ENCODE measurements around the gene TAS1R3. TPM values are rescaled to one million over a fixed set of nuclear protein-coding genes. Genes with fewer than 3 reads are reported as not detected.

Gene TAS1R3
- total RNA-seq, 1 experiment from 2014 or later, result 0.22 TPM

DNA sequence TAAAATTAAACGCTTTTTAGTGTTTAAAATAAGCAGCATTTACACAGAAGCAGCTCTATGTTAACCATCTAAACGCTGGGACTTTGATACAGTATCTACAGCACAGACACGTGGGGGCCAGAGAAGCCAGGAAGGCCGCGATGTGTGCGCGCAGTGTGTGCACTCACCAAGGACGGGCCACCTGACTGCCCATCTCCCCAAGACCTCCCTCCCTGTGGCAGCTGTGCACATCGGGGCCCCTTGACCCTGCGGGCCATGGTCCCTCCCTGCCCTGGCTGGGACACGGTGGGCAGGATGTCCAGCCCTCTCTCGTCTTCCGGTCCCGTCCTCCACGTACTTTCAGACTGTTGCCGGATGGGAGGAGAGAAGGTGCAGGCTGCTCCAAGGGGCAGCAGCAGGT lies 4.2 kb downstream of the TAS1R3 start:
- H3K27ac Mint-ChIP-seq, result no peak overlapping the region
- POLR2A ChIA-PET, result no interaction called here
- H3K4me1 Mint-ChIP-seq, result no peaks in the 10 kb centered on the region
- CTCF ChIA-PET, result interaction anchor here (1.3 kb wide), 1 partner anchor 43 kb away, joined by 6 read pairs; no protein-coding TSS in a partner anchor
- H3K36me3 Mint-ChIP-seq, result peaks cover 4% of the 10 kb centered on the region
- DNase-seq (ENCODE audit: low spot score) (no peak), ATAC-seq (no peak)
- H3K4me3 Mint-ChIP-seq, result no peak overlapping the region
- no peaks in the 10 kb centered on the region for H3K27me3 Mint-ChIP-seq (ENCODE audit: low read depth)
- no peaks in the 10 kb centered on the region for H3K9me3 Mint-ChIP-seq
- TF ChIP-seq, protein P1, sequence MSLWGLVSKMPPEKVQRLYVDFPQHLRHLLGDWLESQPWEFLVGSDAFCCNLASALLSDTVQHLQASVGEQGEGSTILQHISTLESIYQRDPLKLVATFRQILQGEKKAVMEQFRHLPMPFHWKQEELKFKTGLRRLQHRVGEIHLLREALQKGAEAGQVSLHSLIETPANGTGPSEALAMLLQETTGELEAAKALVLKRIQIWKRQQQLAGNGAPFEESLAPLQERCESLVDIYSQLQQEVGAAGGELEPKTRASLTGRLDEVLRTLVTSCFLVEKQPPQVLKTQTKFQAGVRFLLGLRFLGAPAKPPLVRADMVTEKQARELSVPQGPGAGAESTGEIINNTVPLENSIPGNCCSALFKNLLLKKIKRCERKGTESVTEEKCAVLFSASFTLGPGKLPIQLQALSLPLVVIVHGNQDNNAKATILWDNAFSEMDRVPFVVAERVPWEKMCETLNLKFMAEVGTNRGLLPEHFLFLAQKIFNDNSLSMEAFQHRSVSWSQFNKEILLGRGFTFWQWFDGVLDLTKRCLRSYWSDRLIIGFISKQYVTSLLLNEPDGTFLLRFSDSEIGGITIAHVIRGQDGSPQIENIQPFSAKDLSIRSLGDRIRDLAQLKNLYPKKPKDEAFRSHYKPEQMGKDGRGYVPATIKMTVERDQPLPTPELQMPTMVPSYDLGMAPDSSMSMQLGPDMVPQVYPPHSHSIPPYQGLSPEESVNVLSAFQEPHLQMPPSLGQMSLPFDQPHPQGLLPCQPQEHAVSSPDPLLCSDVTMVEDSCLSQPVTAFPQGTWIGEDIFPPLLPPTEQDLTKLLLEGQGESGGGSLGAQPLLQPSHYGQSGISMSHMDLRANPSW (CRISPR knock-in tag; conservative IDR thresholded peaks at IDR 0.05; ENCODE audit: low read depth), result no peak
- no peak for TF ChIP-seq KAT7 (CRISPR knock-in tag; IDR thresholded peaks at IDR 0.05; ENCODE audit: borderline replicate concordance)
- no peak for TF ChIP-seq ATF6 (CRISPR knock-in tag; IDR thresholded peaks at IDR 0.05)
- no peak for TF ChIP-seq TEAD1 (CRISPR knock-in tag; IDR thresholded peaks at IDR 0.05)
- TF ChIP-seq, protein P2, sequence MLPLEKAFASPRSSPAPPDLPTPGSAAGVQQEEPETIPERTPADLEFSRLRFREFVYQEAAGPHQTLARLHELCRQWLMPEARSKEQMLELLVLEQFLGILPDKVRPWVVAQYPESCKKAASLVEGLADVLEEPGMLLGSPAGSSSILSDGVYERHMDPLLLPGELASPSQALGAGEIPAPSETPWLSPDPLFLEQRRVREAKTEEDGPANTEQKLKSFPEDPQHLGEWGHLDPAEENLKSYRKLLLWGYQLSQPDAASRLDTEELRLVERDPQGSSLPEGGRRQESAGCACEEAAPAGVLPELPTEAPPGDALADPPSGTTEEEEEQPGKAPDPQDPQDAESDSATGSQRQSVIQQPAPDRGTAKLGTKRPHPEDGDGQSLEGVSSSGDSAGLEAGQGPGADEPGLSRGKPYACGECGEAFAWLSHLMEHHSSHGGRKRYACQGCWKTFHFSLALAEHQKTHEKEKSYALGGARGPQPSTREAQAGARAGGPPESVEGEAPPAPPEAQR (CRISPR knock-in tag; IDR thresholded peaks at IDR 0.05), result no peak
- TF ChIP-seq HMGA2 (CRISPR knock-in tag; IDR thresholded peaks at IDR 0.05), result no peak
- TF ChIP-seq ZNF121 (CRISPR knock-in tag; IDR thresholded peaks at IDR 0.05), result no peak
- TF ChIP-seq, protein P3, sequence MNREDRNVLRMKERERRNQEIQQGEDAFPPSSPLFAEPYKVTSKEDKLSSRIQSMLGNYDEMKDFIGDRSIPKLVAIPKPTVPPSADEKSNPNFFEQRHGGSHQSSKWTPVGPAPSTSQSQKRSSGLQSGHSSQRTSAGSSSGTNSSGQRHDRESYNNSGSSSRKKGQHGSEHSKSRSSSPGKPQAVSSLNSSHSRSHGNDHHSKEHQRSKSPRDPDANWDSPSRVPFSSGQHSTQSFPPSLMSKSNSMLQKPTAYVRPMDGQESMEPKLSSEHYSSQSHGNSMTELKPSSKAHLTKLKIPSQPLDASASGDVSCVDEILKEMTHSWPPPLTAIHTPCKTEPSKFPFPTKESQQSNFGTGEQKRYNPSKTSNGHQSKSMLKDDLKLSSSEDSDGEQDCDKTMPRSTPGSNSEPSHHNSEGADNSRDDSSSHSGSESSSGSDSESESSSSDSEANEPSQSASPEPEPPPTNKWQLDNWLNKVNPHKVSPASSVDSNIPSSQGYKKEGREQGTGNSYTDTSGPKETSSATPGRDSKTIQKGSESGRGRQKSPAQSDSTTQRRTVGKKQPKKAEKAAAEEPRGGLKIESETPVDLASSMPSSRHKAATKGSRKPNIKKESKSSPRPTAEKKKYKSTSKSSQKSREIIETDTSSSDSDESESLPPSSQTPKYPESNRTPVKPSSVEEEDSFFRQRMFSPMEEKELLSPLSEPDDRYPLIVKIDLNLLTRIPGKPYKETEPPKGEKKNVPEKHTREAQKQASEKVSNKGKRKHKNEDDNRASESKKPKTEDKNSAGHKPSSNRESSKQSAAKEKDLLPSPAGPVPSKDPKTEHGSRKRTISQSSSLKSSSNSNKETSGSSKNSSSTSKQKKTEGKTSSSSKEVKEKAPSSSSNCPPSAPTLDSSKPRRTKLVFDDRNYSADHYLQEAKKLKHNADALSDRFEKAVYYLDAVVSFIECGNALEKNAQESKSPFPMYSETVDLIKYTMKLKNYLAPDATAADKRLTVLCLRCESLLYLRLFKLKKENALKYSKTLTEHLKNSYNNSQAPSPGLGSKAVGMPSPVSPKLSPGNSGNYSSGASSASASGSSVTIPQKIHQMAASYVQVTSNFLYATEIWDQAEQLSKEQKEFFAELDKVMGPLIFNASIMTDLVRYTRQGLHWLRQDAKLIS (CRISPR knock-in tag; IDR thresholded peaks at IDR 0.05; ENCODE audit: borderline replicate concordance), result no peak

- DNase-seq (ENCODE audit: low spot score), result no peak
- H3K9me3 Mint-ChIP-seq, result peaks cover 2% of the 10 kb centered on the region; the same call in 1 of the 2 replicates
- H3K36me3 Mint-ChIP-seq, result peaks cover 9% of the 10 kb centered on the region
- ChIA-PET POLR2A (no interaction called here), CTCF (no interaction called here)
- no peak overlapping the region for H3K27ac Mint-ChIP-seq
- no peak for TF ChIP-seq ZNF416 (CRISPR knock-in tag; IDR thresholded peaks at IDR 0.05)
- TF ChIP-seq, protein P4, sequence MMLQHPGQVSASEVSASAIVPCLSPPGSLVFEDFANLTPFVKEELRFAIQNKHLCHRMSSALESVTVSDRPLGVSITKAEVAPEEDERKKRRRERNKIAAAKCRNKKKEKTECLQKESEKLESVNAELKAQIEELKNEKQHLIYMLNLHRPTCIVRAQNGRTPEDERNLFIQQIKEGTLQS (CRISPR knock-in tag; conservative IDR thresholded peaks at IDR 0.05), result no peak
- TF ChIP-seq NR2C2 (CRISPR knock-in tag; IDR thresholded peaks at IDR 0.05), result no peak
- no peak for TF ChIP-seq NFYB (CRISPR knock-in tag; conservative IDR thresholded peaks at IDR 0.05; ENCODE audit: low read depth)
- TF ChIP-seq ZNF425 (CRISPR knock-in tag; conservative IDR thresholded peaks at IDR 0.05), result no peak
- TF ChIP-seq, protein P5, sequence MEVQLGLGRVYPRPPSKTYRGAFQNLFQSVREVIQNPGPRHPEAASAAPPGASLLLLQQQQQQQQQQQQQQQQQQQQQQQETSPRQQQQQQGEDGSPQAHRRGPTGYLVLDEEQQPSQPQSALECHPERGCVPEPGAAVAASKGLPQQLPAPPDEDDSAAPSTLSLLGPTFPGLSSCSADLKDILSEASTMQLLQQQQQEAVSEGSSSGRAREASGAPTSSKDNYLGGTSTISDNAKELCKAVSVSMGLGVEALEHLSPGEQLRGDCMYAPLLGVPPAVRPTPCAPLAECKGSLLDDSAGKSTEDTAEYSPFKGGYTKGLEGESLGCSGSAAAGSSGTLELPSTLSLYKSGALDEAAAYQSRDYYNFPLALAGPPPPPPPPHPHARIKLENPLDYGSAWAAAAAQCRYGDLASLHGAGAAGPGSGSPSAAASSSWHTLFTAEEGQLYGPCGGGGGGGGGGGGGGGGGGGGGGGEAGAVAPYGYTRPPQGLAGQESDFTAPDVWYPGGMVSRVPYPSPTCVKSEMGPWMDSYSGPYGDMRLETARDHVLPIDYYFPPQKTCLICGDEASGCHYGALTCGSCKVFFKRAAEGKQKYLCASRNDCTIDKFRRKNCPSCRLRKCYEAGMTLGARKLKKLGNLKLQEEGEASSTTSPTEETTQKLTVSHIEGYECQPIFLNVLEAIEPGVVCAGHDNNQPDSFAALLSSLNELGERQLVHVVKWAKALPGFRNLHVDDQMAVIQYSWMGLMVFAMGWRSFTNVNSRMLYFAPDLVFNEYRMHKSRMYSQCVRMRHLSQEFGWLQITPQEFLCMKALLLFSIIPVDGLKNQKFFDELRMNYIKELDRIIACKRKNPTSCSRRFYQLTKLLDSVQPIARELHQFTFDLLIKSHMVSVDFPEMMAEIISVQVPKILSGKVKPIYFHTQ (CRISPR knock-in tag; IDR thresholded peaks at IDR 0.05), result no peak
- no peak for ATAC-seq
- H3K4me3 Mint-ChIP-seq, result no peak overlapping the region
- no peaks in the 10 kb centered on the region for H3K27me3 Mint-ChIP-seq (ENCODE audit: low read depth)
- no peaks in the 10 kb centered on the region for H3K4me1 Mint-ChIP-seq
Observed at GRCh38 chr1:1335792-1336248, 4.7 kb downstream of the TAS1R3 start.

Data from WTC11 (cell line).